Measurements from ENCODE around the gene ALS2CL.

Gene ALS2CL

GRCh38 chr3:46660003-46660402 is 33.5 kb downstream of the ALS2CL start:
- in situ Hi-C loops (cut with HindIII; ENCODE audit: low pct_ligation_motif_present, low pct_unique_long_range_greater_than_20kb, low sequenced_read_pairs), result no loop called here
- no peak for DNase-seq

- no peak for DNase-seq
- in situ Hi-C loops (cut with HindIII; ENCODE audit: low pct_ligation_motif_present, low pct_unique_long_range_greater_than_20kb, low sequenced_read_pairs), result no loop called here
Observed at GRCh38 chr3:46659285-46659684, 34.2 kb downstream of the ALS2CL start.

- no peak for DNase-seq
- in situ Hi-C loops (cut with HindIII; ENCODE audit: low pct_ligation_motif_present, low pct_unique_long_range_greater_than_20kb, low sequenced_read_pairs), result no loop called here
Observed at GRCh38 chr3:46656778-46657556, 36.5 kb downstream of the ALS2CL start.

- in situ Hi-C loops (cut with HindIII; ENCODE audit: low pct_ligation_motif_present, low pct_unique_long_range_greater_than_20kb, low sequenced_read_pairs), result no loop called here
- no peak for DNase-seq
Observed at GRCh38 chr3:46655271-46655670, 38.2 kb downstream of the ALS2CL start.

- DNase-seq, result no peak
- in situ Hi-C loops (cut with HindIII; ENCODE audit: low pct_ligation_motif_present, low pct_unique_long_range_greater_than_20kb, low sequenced_read_pairs), result no loop called here
Observed at GRCh38 chr3:46651084-46651483, 42.4 kb downstream of the ALS2CL start.

GRCh38 chr3:46649436-46649835 is 44.0 kb downstream of the ALS2CL start:
- in situ Hi-C loops (cut with HindIII; ENCODE audit: low pct_ligation_motif_present, low pct_unique_long_range_greater_than_20kb, low sequenced_read_pairs), result no loop called here
- DNase-seq, result no peak

GRCh38 chr3:46648096-46648495 is 45.4 kb downstream of the ALS2CL start:
- in situ Hi-C loops (cut with HindIII; ENCODE audit: low pct_ligation_motif_present, low pct_unique_long_range_greater_than_20kb, low sequenced_read_pairs), result no loop called here
- DNase-seq, result no peak

- in situ Hi-C loops (cut with HindIII; ENCODE audit: low pct_ligation_motif_present, low pct_unique_long_range_greater_than_20kb, low sequenced_read_pairs), result no loop called here
- DNase-seq, result no peak
Observed at GRCh38 chr3:46646700-46647099, 46.8 kb downstream of the ALS2CL start.

GRCh38 chr3:46643701-46644100 is 49.8 kb downstream of the ALS2CL start:
- DNase-seq, result no peak

GRCh38 chr3:46642971-46643370 is 50.5 kb downstream of the ALS2CL start:
- in situ Hi-C loops (cut with HindIII; ENCODE audit: low pct_ligation_motif_present, low pct_unique_long_range_greater_than_20kb, low sequenced_read_pairs), result no loop called here
- no peak for DNase-seq

More at GRCh38 chr3:46643701-46644100, 49.8 kb downstream of the ALS2CL start:
- in situ Hi-C loops (cut with HindIII; ENCODE audit: low pct_ligation_motif_present, low pct_unique_long_range_greater_than_20kb, low sequenced_read_pairs), result no loop called here

GRCh38 chr3:46640927-46641326 is 52.6 kb downstream of the ALS2CL start:
- no peak for DNase-seq
- in situ Hi-C loops (cut with HindIII; ENCODE audit: low pct_ligation_motif_present, low pct_unique_long_range_greater_than_20kb, low sequenced_read_pairs), result no loop called here

GRCh38 chr3:46639221-46639620 is 54.3 kb downstream of the ALS2CL start:
- DNase-seq, result no peak
- in situ Hi-C loops (cut with HindIII; ENCODE audit: low pct_ligation_motif_present, low pct_unique_long_range_greater_than_20kb, low sequenced_read_pairs), result no loop called here

GRCh38 chr3:46634856-46635255 is 58.6 kb downstream of the ALS2CL start:
- in situ Hi-C loops (cut with HindIII; ENCODE audit: low pct_ligation_motif_present, low pct_unique_long_range_greater_than_20kb, low sequenced_read_pairs), result no loop called here
- DNase-seq, result no peak

- in situ Hi-C loops (cut with HindIII; ENCODE audit: low pct_ligation_motif_present, low pct_unique_long_range_greater_than_20kb, low sequenced_read_pairs), result no loop called here
- DNase-seq, result no peak
Observed at GRCh38 chr3:46632792-46633191, 60.7 kb downstream of the ALS2CL start.

GRCh38 chr3:46629551-46630517 is 63.6 kb downstream of the ALS2CL start:
- in situ Hi-C loops (cut with HindIII; ENCODE audit: low pct_ligation_motif_present, low pct_unique_long_range_greater_than_20kb, low sequenced_read_pairs), result no loop called here
- DNase-seq, result peak; percentile 78

GRCh38 chr3:46628901-46629369 is 64.5 kb downstream of the ALS2CL start:
- in situ Hi-C loops (cut with HindIII; ENCODE audit: low pct_ligation_motif_present, low pct_unique_long_range_greater_than_20kb, low sequenced_read_pairs), result no loop called here

GRCh38 chr3:46627078-46627477 is 66.4 kb downstream of the ALS2CL start:
- in situ Hi-C loops (cut with HindIII; ENCODE audit: low pct_ligation_motif_present, low pct_unique_long_range_greater_than_20kb, low sequenced_read_pairs), result no loop called here

More at GRCh38 chr3:46628901-46629369, 64.5 kb downstream of the ALS2CL start:
- no peak for DNase-seq

GRCh38 chr3:46626039-46626438 is 67.4 kb downstream of the ALS2CL start:
- no peak for DNase-seq
- in situ Hi-C loops (cut with HindIII; ENCODE audit: low pct_ligation_motif_present, low pct_unique_long_range_greater_than_20kb, low sequenced_read_pairs), result no loop called here

More at GRCh38 chr3:46627078-46627477, 66.4 kb downstream of the ALS2CL start:
- DNase-seq, result no peak

GRCh38 chr3:46624975-46625490 is 68.4 kb downstream of the ALS2CL start:
- no peak for DNase-seq
- in situ Hi-C loops (cut with HindIII; ENCODE audit: low pct_ligation_motif_present, low pct_unique_long_range_greater_than_20kb, low sequenced_read_pairs), result no loop called here

Data from ACHN (cell line).